Endothelial cell of umbilical vein (primary cell): Measurements from ENCODE around the gene MYO6. TPM values are rescaled to one million over a fixed set of nuclear protein-coding genes. Genes with fewer than 3 reads are reported as not detected.

Experiments used
- BruUV-seq: library from RNA; stranded (reverse); fragments of 400-500 nt; replicated peaks from 2 replicates; lab custom pipeline; 2021; lab: Mats Ljungman, UMichigan
- CTCF ChIA-PET: fragments of 300-600, 350-600 bp; sonication (Branson Sonifier 250); formaldehyde crosslinking; loops from one replicate; lab custom pipeline; 2021; ENCODE audit warnings: antibody characterized with exemption, inconsistent platforms; lab: Charles Lee
- POLR2A ChIA-PET: fragments of 300-600, 350-600 bp; sonication (Branson Sonifier 250); formaldehyde crosslinking; loops from one replicate; lab custom pipeline; 2021; ENCODE audit warnings: antibody characterized with exemption, inconsistent platforms; lab: Charles Lee
- DNase-seq: peaks from one replicate; pipeline ENCODE4 v3.0.0-alpha.2; 2011; ENCODE audit warnings: low read depth, low spot score
- FAIRE-seq: peaks from 2 replicates; lab custom pipeline; 2011; peaks lifted over from hg19 to GRCh38; lab: Jason Lieb, UNC
- H2AFZ ChIP-seq: 2 replicates; pipeline ENCODE4 v1.6.0; 2012; ENCODE audit warnings: low read depth, low read length, control low read depth, inconsistent platforms
- H3K27ac ChIP-seq: 2 replicates; pipeline ENCODE4 v1.5.1; 2011; ENCODE audit warnings: low read depth, mild to moderate bottlenecking, control low read depth, low read length, moderate library complexity; ENCODE audit not compliant: insufficient read depth
- H3K27me3 ChIP-seq, 2 experiments: 2 replicates each; pipeline versions ENCODE4 v1.6.0 to v1.6.1; 2011; ENCODE audit warnings: low read length in 2 of 2, mixed read lengths in 1 of 2; ENCODE audit not compliant: control insufficient read depth in 2 of 2, insufficient read depth in 2 of 2
- H3K36me3 ChIP-seq, 2 experiments: 2 replicates in 1 of 2; 3 replicates in 1 of 2; pipeline ENCODE4 v1.5.1; 2011; ENCODE audit warnings: low read length in 2 of 2, mild to moderate bottlenecking in 1 of 2, moderate library complexity in 1 of 2; ENCODE audit not compliant: control insufficient read depth in 2 of 2, insufficient read depth in 2 of 2; ENCODE audit errors: extremely low read depth in 1 of 2
- H3K4me1 ChIP-seq: 3 replicates; pipeline ENCODE4 v1.5.1; 2011; ENCODE audit warnings: mild to moderate bottlenecking, low read length; ENCODE audit not compliant: control insufficient read depth, insufficient read depth; ENCODE audit errors: extremely low read depth
- H3K4me2 ChIP-seq: 2 replicates; pipeline ENCODE4 v1.6.1; 2011; ENCODE audit warnings: low read length, control low read depth, mixed read lengths; ENCODE audit not compliant: insufficient read depth
- H3K4me3 ChIP-seq, 3 experiments: fragments of 200-600 bp in 1 of 3; sonication (generic), shearing (Covaris generic) in 1 of 3; replicated peaks in 1 of 3; 2 replicates each; pipeline ENCODE4 v1.5.1; 2011 to 2016; ENCODE audit warnings: control low read depth in 3 of 3, low read length in 3 of 3, mild to moderate bottlenecking in 2 of 3, inconsistent platforms in 1 of 3, low read depth in 1 of 3, moderate library complexity in 1 of 3; ENCODE audit not compliant: insufficient read depth in 1 of 3
- H3K79me2 ChIP-seq: 2 replicates; pipeline ENCODE4 v1.6.0; 2012; ENCODE audit warnings: low read length, inconsistent platforms; ENCODE audit not compliant: control insufficient read depth, insufficient read depth
- H3K9ac ChIP-seq: replicated peaks from 2 replicates; pipeline ENCODE3; 2011; ENCODE audit warnings: low read length, control low read depth; ENCODE audit not compliant: insufficient read depth; ENCODE audit errors: extremely low read depth
- H3K9me1 ChIP-seq: replicated peaks from 3 replicates; pipeline ENCODE4 v1.6.0; 2011; ENCODE audit warnings: mild to moderate bottlenecking, low read length; ENCODE audit not compliant: control insufficient read depth, insufficient read depth; ENCODE audit errors: extremely low read depth
- H3K9me3 ChIP-seq: replicated peaks from 2 replicates; pipeline ENCODE4 v1.5.1; 2012; ENCODE audit warnings: low read length, inconsistent platforms; ENCODE audit not compliant: control insufficient read depth, insufficient read depth
- H4K20me1 ChIP-seq: replicated peaks from 2 replicates; pipeline ENCODE3; 2011; ENCODE audit warnings: mild to moderate bottlenecking, low read length; ENCODE audit not compliant: control insufficient read depth, insufficient read depth; ENCODE audit errors: extremely low read depth
- EZH2 ChIP-seq: IDR thresholded peaks from 2 replicates; pipeline ENCODE4 v1.6.1; 2012; ENCODE audit warnings: borderline replicate concordance, low read depth, mild to moderate bottlenecking, moderate library complexity, low read length, inconsistent platforms; ENCODE audit not compliant: severe bottlenecking
- FOS ChIP-seq: IDR thresholded peaks from 2 replicates; pipeline ENCODE4 v1.6.1; 2011; ENCODE audit warnings: mild to moderate bottlenecking, low read length, moderate library complexity, borderline replicate concordance; ENCODE audit not compliant: insufficient read depth
- GATA2 ChIP-seq: IDR thresholded peaks from 2 replicates; pipeline ENCODE4 v1.7.0; 2011; ENCODE audit warnings: low read depth, mild to moderate bottlenecking, moderate library complexity, mixed read lengths, low read length; ENCODE audit not compliant: insufficient read length, insufficient read depth
- MYC ChIP-seq: IDR thresholded peaks from one replicate; pipeline ENCODE4 v1.6.1; 2011; ENCODE audit warnings: mild to moderate bottlenecking, low read depth, low read length
- POLR2AphosphoS5 ChIP-seq: IDR thresholded peaks from 2 replicates; pipeline ENCODE4 v1.6.1; 2012; ENCODE audit warnings: low read depth, mild to moderate bottlenecking, control low read depth, low read length, moderate library complexity; ENCODE audit not compliant: insufficient read depth
- dilution Hi-C: fragments of 300-500 bp; cut with MboI; formaldehyde crosslinking; loops from one replicate; pipeline ENCODE4 v1.15.0; 2019; ENCODE audit warnings: low sequenced_read_pairs; ENCODE audit not compliant: extremely low pct_ligation_motif_present
- intact Hi-C: fragments of 100-400 bp; cut with micrococcal nuclease; formaldehyde crosslinking; loops from one replicate; pipeline ENCODE4 v1.10.0; 2022
- polyA plus RNA-seq, 4 experiments: library from polyadenylated mRNA; depleted of rRNA in 3 of 4; stranded (reverse) in 3 of 4; unstranded in 1 of 4; fragments of >200 nt; gene quantifications; 2 replicates each; pipeline versions ENCODE4 v1.2.1 to v1.2.3, GENCODE V29; 2011 to 2012; ENCODE audit warnings: missing spikeins in 1 of 4
- total RNA-seq: library from RNA; stranded (reverse); gene quantifications from 2 replicates; pipeline ENCODE4 v1.2.3, GENCODE V29; 2021
- TF ChIP-seq, protein P1 (sequence below), 2 donors: IDR thresholded peaks; 1 replicate in 1 of 2; 2 replicates in 1 of 2; pipeline ENCODE4 v1.5.1; 2011; ENCODE audit warnings: low read length in 2 of 2, mild to moderate bottlenecking in 2 of 2, moderate library complexity in 2 of 2, control low read depth in 1 of 2, inconsistent platforms in 1 of 2, low read depth in 1 of 2; ENCODE audit not compliant: insufficient read depth in 1 of 2; ENCODE audit errors: extremely low read depth in 1 of 2
- TF ChIP-seq, protein P2 (sequence below): IDR thresholded peaks from 2 replicates; pipeline ENCODE4 v1.6.1; 2011; ENCODE audit not compliant: insufficient read depth, insufficient read length

MYO6 gene
- total and polyA plus RNA-seq, 2 donors (not counting 3 experiments of a cell fraction or from before 2014, with no cell fraction given) = 15.5 to 68.0 TPM

DNA sequence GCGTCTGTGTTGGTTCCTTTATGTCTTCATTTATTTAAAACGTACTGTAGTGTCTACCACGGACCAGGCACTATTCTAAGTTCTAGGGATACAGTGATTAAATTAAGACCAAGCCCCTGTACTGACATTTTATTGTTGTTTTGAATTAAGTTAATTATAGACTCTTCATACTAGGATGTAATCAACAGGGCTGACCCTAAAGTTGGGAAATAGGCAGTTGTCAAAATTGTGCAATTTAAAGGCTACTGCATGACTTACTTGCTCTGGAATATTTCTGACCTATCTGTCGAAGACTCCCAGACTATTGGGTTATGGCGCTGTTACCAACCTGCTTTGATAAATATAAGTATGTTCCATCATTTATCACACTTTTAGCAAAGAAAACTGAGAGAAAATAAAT lies 6.7 kb downstream of the MYO6 start:
- Histone ChIP-seq H3K9me3 (no peaks in the 10 kb centered on the region), H2AFZ (no peak overlapping the region), H3K36me3 (no peaks in the 10 kb centered on the region), H3K9ac (no peak overlapping the region), H3K27me3 (no peaks in the 10 kb centered on the region), H3K9me1 (no peaks in the 10 kb centered on the region), H3K4me3 (no peak overlapping the region), H3K27ac (no peak overlapping the region), H3K4me1 (peaks cover 33% of the 10 kb centered on the region), H4K20me1 (peaks cover 5% of the 10 kb centered on the region), H3K4me2 (no peak overlapping the region), H3K79me2 (peaks cover 70% of the 10 kb centered on the region)
- CTCF ChIA-PET = no interaction called here
- TF ChIP-seq EZH2 = no peak
- TF ChIP-seq MYC = no peak
- TF ChIP-seq, protein P1, sequence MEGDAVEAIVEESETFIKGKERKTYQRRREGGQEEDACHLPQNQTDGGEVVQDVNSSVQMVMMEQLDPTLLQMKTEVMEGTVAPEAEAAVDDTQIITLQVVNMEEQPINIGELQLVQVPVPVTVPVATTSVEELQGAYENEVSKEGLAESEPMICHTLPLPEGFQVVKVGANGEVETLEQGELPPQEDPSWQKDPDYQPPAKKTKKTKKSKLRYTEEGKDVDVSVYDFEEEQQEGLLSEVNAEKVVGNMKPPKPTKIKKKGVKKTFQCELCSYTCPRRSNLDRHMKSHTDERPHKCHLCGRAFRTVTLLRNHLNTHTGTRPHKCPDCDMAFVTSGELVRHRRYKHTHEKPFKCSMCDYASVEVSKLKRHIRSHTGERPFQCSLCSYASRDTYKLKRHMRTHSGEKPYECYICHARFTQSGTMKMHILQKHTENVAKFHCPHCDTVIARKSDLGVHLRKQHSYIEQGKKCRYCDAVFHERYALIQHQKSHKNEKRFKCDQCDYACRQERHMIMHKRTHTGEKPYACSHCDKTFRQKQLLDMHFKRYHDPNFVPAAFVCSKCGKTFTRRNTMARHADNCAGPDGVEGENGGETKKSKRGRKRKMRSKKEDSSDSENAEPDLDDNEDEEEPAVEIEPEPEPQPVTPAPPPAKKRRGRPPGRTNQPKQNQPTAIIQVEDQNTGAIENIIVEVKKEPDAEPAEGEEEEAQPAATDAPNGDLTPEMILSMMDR (IDR thresholded peaks at IDR 0.05; ENCODE audit: extremely low read depth in 1 of 2, insufficient read depth in 1 of 2, low read depth in 1 of 2, low read length in 2 of 2) = no peak
- TF ChIP-seq POLR2AphosphoS5 = no peak
- TF ChIP-seq GATA2 = no peak
- TF ChIP-seq, protein P2, sequence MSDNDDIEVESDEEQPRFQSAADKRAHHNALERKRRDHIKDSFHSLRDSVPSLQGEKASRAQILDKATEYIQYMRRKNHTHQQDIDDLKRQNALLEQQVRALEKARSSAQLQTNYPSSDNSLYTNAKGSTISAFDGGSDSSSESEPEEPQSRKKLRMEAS = no peak
- no peak for TF ChIP-seq FOS
- POLR2A ChIA-PET = no interaction called here
- dilution Hi-C loops = no loop called here
- DNase-seq (no peak), FAIRE-seq (no peak)
- no TSS peak for BruUV-seq
- intact Hi-C loops = no loop called here
